IMR-90 (cell line): ENCODE data around the gene BAHD1. TPM values are rescaled to one million over a fixed set of nuclear protein-coding genes. Genes with fewer than 3 reads are reported as not detected.

ENCODE experiments used
- ATAC-seq: fragments of 200-7000 bp; cut with Tn5 transposase; 2 replicates; pipeline ENCODE4 v1.9.1; 2020; ENCODE audit warnings: low read depth, mild to moderate bottlenecking, moderate library complexity
- BruUV-seq: library from RNA; stranded (reverse); fragments of 400-500 nt; replicated peaks from 2 replicates; lab custom pipeline; 2021; lab: Mats Ljungman, UMichigan
- CTCF ChIA-PET: fragments of 300-600 bp; formaldehyde crosslinking; extraction: SDS; loops from one replicate; lab custom pipeline; 2021; ENCODE audit warnings: antibody characterized with exemption; lab: Yijun Ruan, JAX
- POLR2A ChIA-PET: fragments of 300-600 bp; sonication (Branson Sonifier 250); formaldehyde crosslinking; loops from one replicate; lab custom pipeline; 2022; ENCODE audit warnings: antibody characterized with exemption; ENCODE audit not compliant: unreplicated experiment; lab: Charles Lee
- DNase-seq: peaks from one replicate; pipeline ENCODE4 v3.0.0; 2013
- H2AFZ ChIP-seq: replicated peaks from 2 replicates; pipeline ENCODE3; 2013; ENCODE audit warnings: low read length, mild to moderate bottlenecking; ENCODE audit not compliant: poor library complexity
- H2AK5ac ChIP-seq: 2 replicates; pipeline ENCODE4 v1.6.1; 2013; ENCODE audit warnings: low read depth, low read length, inconsistent platforms
- H2AK9ac ChIP-seq: replicated peaks from 2 replicates; pipeline ENCODE3; 2013; ENCODE audit warnings: mild to moderate bottlenecking, low read depth, low read length, moderate library complexity; ENCODE audit not compliant: poor library complexity
- H2BK120ac ChIP-seq: 2 replicates; pipeline ENCODE4 v1.6.1; 2013; ENCODE audit warnings: low read depth, low read length, inconsistent platforms
- H2BK15ac ChIP-seq: 3 replicates; pipeline ENCODE4 v1.6.1; 2013; ENCODE audit warnings: low read depth, low read length, inconsistent platforms
- H2BK20ac ChIP-seq: 2 replicates; pipeline ENCODE4 v1.6.1; 2013; ENCODE audit warnings: low read depth, mild to moderate bottlenecking, inconsistent platforms, low read length, moderate library complexity
- H2BK5ac ChIP-seq: 2 replicates; pipeline ENCODE4 v1.6.1; 2013; ENCODE audit warnings: mild to moderate bottlenecking, low read depth, low read length, inconsistent platforms; ENCODE audit not compliant: poor library complexity, severe bottlenecking
- H3K14ac ChIP-seq: replicated peaks from 2 replicates; pipeline ENCODE4 v1.6.1; 2013; ENCODE audit warnings: low read depth, low read length, inconsistent platforms
- H3K18ac ChIP-seq: 2 replicates; pipeline ENCODE4 v1.6.1; 2013; ENCODE audit warnings: low read depth, low read length, control low read depth
- H3K23ac ChIP-seq: 2 replicates; pipeline ENCODE4 v1.6.1; 2013; ENCODE audit warnings: low read depth, low read length, inconsistent platforms
- H3K27ac ChIP-seq: 2 replicates; pipeline ENCODE4 v1.5.1; 2013; ENCODE audit warnings: mild to moderate bottlenecking, control low read depth, low read length; ENCODE audit not compliant: insufficient read depth
- H3K27me3 ChIP-seq: 2 replicates; pipeline ENCODE4 v1.6.1; 2013; ENCODE audit warnings: low read length; ENCODE audit not compliant: control insufficient read depth, insufficient read depth
- H3K36me3 ChIP-seq: 2 replicates; pipeline ENCODE4 v1.6.1; 2013; ENCODE audit warnings: low read length, mixed read lengths; ENCODE audit not compliant: control insufficient read depth, insufficient read depth
- H3K4ac ChIP-seq: 2 replicates; pipeline ENCODE4 v1.6.1; 2013; ENCODE audit warnings: low read depth, low read length, inconsistent platforms
- H3K4me1 ChIP-seq: 2 replicates; pipeline ENCODE4 v1.6.1; 2013; ENCODE audit warnings: low read length, mixed read lengths; ENCODE audit not compliant: control insufficient read depth, insufficient read depth
- H3K4me2 ChIP-seq: 2 replicates; pipeline ENCODE4 v1.6.1; 2013; ENCODE audit warnings: low read depth, mild to moderate bottlenecking, control low read depth, low read length, moderate library complexity
- H3K4me3 ChIP-seq: 2 replicates; pipeline ENCODE4 v1.5.1; 2013; ENCODE audit warnings: low read depth, mild to moderate bottlenecking, control low read depth, low read length, moderate library complexity; ENCODE audit not compliant: insufficient read depth
- H3K56ac ChIP-seq: 2 replicates; pipeline ENCODE4 v1.6.1; 2013; ENCODE audit warnings: low read length, inconsistent platforms; ENCODE audit not compliant: insufficient read depth; ENCODE audit errors: extremely low read depth
- H3K79me1 ChIP-seq, 2 experiments: 2 replicates each; pipeline ENCODE4 v1.6.1; 2013; ENCODE audit warnings: low read length in 2 of 2, inconsistent platforms in 1 of 2, low read depth in 1 of 2
- H3K9ac ChIP-seq: 2 replicates; pipeline ENCODE4 v1.6.1; 2013; ENCODE audit warnings: low read depth, low read length, control low read depth
- H3K9me1 ChIP-seq: 2 replicates; pipeline ENCODE4 v1.6.1; 2013; ENCODE audit warnings: low read length, inconsistent platforms; ENCODE audit not compliant: insufficient read depth
- H3K9me3 ChIP-seq: 2 replicates; pipeline ENCODE4 v1.6.1; 2013; ENCODE audit warnings: low read length; ENCODE audit not compliant: control insufficient read depth, insufficient read depth
- H4K20me1 ChIP-seq: 2 replicates; pipeline ENCODE4 v1.6.1; 2013; ENCODE audit warnings: low read length, inconsistent platforms; ENCODE audit not compliant: insufficient read depth
- H4K5ac ChIP-seq: 2 replicates; pipeline ENCODE4 v1.6.1; 2013; ENCODE audit warnings: mild to moderate bottlenecking, low read depth, low read length, control low read depth
- H4K8ac ChIP-seq, 2 experiments: 2 replicates each; pipeline ENCODE4 v1.6.1; 2013; ENCODE audit warnings: low read depth in 2 of 2, low read length in 2 of 2, control low read depth in 1 of 2, inconsistent platforms in 1 of 2
- H4K91ac ChIP-seq: 2 replicates; pipeline ENCODE4 v1.6.1; 2013; ENCODE audit warnings: low read depth, low read length, inconsistent platforms; ENCODE audit not compliant: insufficient read depth
- BHLHE40 ChIP-seq: fragments of 150-350 bp; IDR thresholded peaks from 2 replicates; pipeline ENCODE4 v1.6.1; 2016; ENCODE audit warnings: mild to moderate bottlenecking, low read depth, low read length
- MAZ ChIP-seq: IDR thresholded peaks from 2 replicates; pipeline ENCODE4 v1.6.1; 2012; ENCODE audit warnings: low read depth, mild to moderate bottlenecking, low read length, improper control_type of control experiment, moderate library complexity, borderline replicate concordance
- RAD21 ChIP-seq: IDR thresholded peaks from 2 replicates; pipeline ENCODE4 v1.6.1; 2012; ENCODE audit warnings: low read length, improper control_type of control experiment
- WGBS, 2 experiments: methylation state at CpG; one replicate each; pipeline versions ENCODE4 v1.1.5 to v1.1.7; 2013; ENCODE audit warnings: missing lambda C conversion rate in 2 of 2; ENCODE audit not compliant: insufficient read length in 1 of 2; ENCODE audit errors: extremely low coverage in 2 of 2; 5-methylcytosine and 5-hydroxymethylcytosine counted together
- dilution Hi-C: fragments of 300-500 bp; cut with HindIII; formaldehyde crosslinking; loops from one replicate; pipeline ENCODE4 v1.14.3; 2018; ENCODE audit warnings: low sequenced_read_pairs; ENCODE audit not compliant: unreplicated experiment
- in situ Hi-C: fragments of 300-500 bp; cut with MboI; formaldehyde crosslinking; loops from 3 replicates; pipeline ENCODE4 v1.14.3; 2019; ENCODE audit warnings: low sequenced_read_pairs, inconsistent platforms, mixed read lengths
- intact Hi-C: fragments of 100-400 bp; cut with micrococcal nuclease; formaldehyde crosslinking; loops from 2 replicates; pipeline ENCODE4 v1.10.0; 2022
- polyA plus RNA-seq, 3 experiments: library from polyadenylated mRNA; depleted of rRNA; stranded (reverse); fragments of >200 nt; gene quantifications; 2 replicates each; pipeline ENCODE4 v1.2.3, GENCODE V29; 2012; ENCODE audit warnings: low replicate concordance in 1 of 3
- total RNA-seq: library from RNA; depleted of rRNA; stranded (reverse); fragments of >200 nt; gene quantifications from 2 replicates; pipeline ENCODE4 v1.2.3, GENCODE V29; 2012

Gene BAHD1
- total and polyA plus RNA-seq, 2 of the 4 experiments (the other 2 are of a cell fraction): 3.0 to 8.7 TPM

DNA sequence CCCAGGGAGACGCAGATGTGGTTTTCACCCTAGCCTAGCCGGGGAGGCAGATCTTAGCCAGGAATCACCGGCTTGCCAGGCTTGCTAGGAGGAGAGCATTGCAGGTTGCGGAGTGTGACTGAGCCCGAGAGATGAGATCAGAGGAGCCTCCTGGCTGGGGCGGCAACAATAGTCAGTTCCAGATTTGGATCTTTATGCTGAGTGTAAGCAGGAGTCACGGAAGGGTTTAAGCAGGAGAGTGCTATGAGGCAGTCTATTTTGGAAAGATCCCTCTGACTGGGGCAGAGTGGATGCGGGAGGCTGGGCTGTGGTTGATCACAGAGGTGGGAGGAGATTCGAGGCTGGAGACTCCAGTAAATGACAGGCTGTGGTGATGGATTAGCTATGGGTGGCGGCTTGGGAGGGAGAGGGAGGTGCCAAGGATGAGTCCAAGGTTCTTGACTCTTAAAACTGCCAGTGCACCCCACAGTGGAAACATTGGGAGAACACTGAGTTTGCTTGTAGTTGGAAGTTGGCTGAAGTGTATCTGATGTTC lies 10.4 kb upstream of the BAHD1 start:
- no peaks in the 10 kb centered on the region for H3K79me1 ChIP-seq
- peaks cover 62% of the 10 kb centered on the region for H3K27me3 ChIP-seq
- ChIA-PET CTCF (interaction anchor here (0.6 to 0.7 kb wide), 2 partner anchors 31 to 174 kb away, joined by 3 read pairs; no protein-coding TSS in a partner anchor), POLR2A (no interaction called here)
- H3K9ac ChIP-seq: no peak overlapping the region
- no peak overlapping the region for H4K5ac ChIP-seq
- H3K4me1 ChIP-seq: no peaks in the 10 kb centered on the region; the same call in 1 of the 2 replicates
- H4K8ac ChIP-seq: no peak overlapping the region
- H3K36me3 ChIP-seq: no peaks in the 10 kb centered on the region; the same call in 1 of the 2 replicates
- H2AK5ac ChIP-seq: no peak overlapping the region
- H3K9me1 ChIP-seq: 0 out of 2 replicates have a peak, but pooled peaks cover 2% of the 10 kb centered on the region
- intact Hi-C loops: no loop called here
- H2BK5ac ChIP-seq: no peak overlapping the region
- H3K23ac ChIP-seq: no peak overlapping the region; the same call in 1 of the 2 replicates
- TF ChIP-seq MAZ (no peak), RAD21 (no peak), BHLHE40 (no peak)
- no peak overlapping the region for H3K56ac ChIP-seq
- no peak overlapping the region for H3K14ac ChIP-seq
- ATAC-seq: peak; percentile 76
- H3K18ac ChIP-seq: no peak overlapping the region
- no peak overlapping the region for H4K91ac ChIP-seq
- H3K9me3 ChIP-seq: no peaks in the 10 kb centered on the region
- in situ Hi-C loops: no loop called here
- BruUV-seq: no TSS peak
- 37% methylated on average over 8 of the region's 10 CpGs; no CpG with 5 or more reads in 1 of the 2 experiments for WGBS, 2 experiments
- H3K4ac ChIP-seq: no peak overlapping the region
- H2BK120ac ChIP-seq: no peak overlapping the region
- H2BK20ac ChIP-seq: no peak overlapping the region
- H2BK15ac ChIP-seq: no peak overlapping the region
- no peak overlapping the region for H3K27ac ChIP-seq
- H2AFZ ChIP-seq: peak overlapping the region; percentile 54
- dilution Hi-C loops: no loop called here
- peak; percentile 11 for DNase-seq
- H2AK9ac ChIP-seq: peak overlapping the region; percentile 56
- no peaks in the 10 kb centered on the region for H4K20me1 ChIP-seq
- no peak overlapping the region for H3K4me3 ChIP-seq
- H3K4me2 ChIP-seq: 0 out of 2 replicates have a peak overlapping the region, but pooled peaks have one; percentile 10
